Neuronal stem cell (in vitro differentiated cells): ENCODE results near the gene NAALADL1.
A peak's percentile ranks its signal among the peaks of the same experiment; 100 is the strongest.

Source experiments
- DNase-seq: peaks from one replicate; pipeline ENCODE4 v3.0.0-alpha.2; 2013; ENCODE audit warnings: low spot score
- H2AFZ ChIP-seq: one replicate; pipeline ENCODE4 v1.6.1; 2013; ENCODE audit warnings: mild to moderate bottlenecking, low read length, inconsistent platforms
- H2AK5ac ChIP-seq: 2 replicates; pipeline ENCODE4 v1.6.1; 2013; ENCODE audit warnings: low read depth, mild to moderate bottlenecking, inconsistent platforms, low read length, moderate library complexity, mixed read lengths
- H2BK120ac ChIP-seq: 2 replicates; pipeline ENCODE4 v1.6.1; 2013; ENCODE audit warnings: low read depth, mild to moderate bottlenecking, inconsistent platforms, low read length, moderate library complexity, mixed read lengths
- H2BK12ac ChIP-seq: one replicate; pipeline ENCODE4 v1.6.1; 2013; ENCODE audit warnings: low read length, inconsistent platforms
- H2BK15ac ChIP-seq: 2 replicates; pipeline ENCODE4 v1.6.1; 2013; ENCODE audit warnings: mild to moderate bottlenecking, low read length, inconsistent platforms, mixed read lengths
- H2BK5ac ChIP-seq: one replicate; pipeline ENCODE4 v1.6.1; 2013; ENCODE audit warnings: inconsistent platforms, mild to moderate bottlenecking, low read length, moderate library complexity
- H3K14ac ChIP-seq: one replicate; pipeline ENCODE4 v1.6.1; 2013; ENCODE audit warnings: low read length, inconsistent platforms
- H3K18ac ChIP-seq: 2 replicates; pipeline ENCODE4 v1.6.1; 2013; ENCODE audit warnings: low read length, inconsistent platforms
- H3K23ac ChIP-seq: 2 replicates; pipeline ENCODE4 v1.6.1; 2013; ENCODE audit warnings: low read depth, mild to moderate bottlenecking, mixed read lengths, low read length, inconsistent platforms; ENCODE audit not compliant: poor library complexity
- H3K27ac ChIP-seq: replicated peaks from 3 replicates; pipeline ENCODE4 v1.5.1; 2013; ENCODE audit warnings: low read length, inconsistent platforms
- H3K27me3 ChIP-seq, 3 experiments: 2 replicates each; pipeline ENCODE4 v1.6.1; 2013; ENCODE audit warnings: low read length in 3 of 3, mild to moderate bottlenecking in 2 of 3, inconsistent platforms in 1 of 3, low read depth in 1 of 3, mixed read lengths in 1 of 3, moderate library complexity in 1 of 3; ENCODE audit not compliant: control insufficient read depth in 3 of 3, insufficient read depth in 3 of 3
- H3K36me3 ChIP-seq, 2 donors: replicated peaks in 1 of 2; 2 replicates each; pipeline ENCODE4 v1.6.1; 2013; ENCODE audit warnings: low read length in 2 of 2; ENCODE audit not compliant: control insufficient read depth in 2 of 2, insufficient read depth in 2 of 2
- H3K4ac ChIP-seq: 2 replicates; pipeline ENCODE4 v1.6.1; 2013; ENCODE audit warnings: inconsistent platforms, mild to moderate bottlenecking, low read length, moderate library complexity
- H3K4me1 ChIP-seq, 2 donors: 1 replicate in 1 of 2; 2 replicates in 1 of 2; pipeline ENCODE4 v1.6.1; 2013; ENCODE audit warnings: low read length in 2 of 2, low read depth in 1 of 2; ENCODE audit not compliant: control insufficient read depth in 2 of 2, insufficient read depth in 1 of 2
- H3K4me2 ChIP-seq: one replicate; pipeline ENCODE4 v1.6.1; 2013; ENCODE audit warnings: mild to moderate bottlenecking, low read length, inconsistent platforms; ENCODE audit not compliant: insufficient read depth, poor library complexity, severe bottlenecking
- H3K4me3 ChIP-seq, 2 donors: 2 replicates each; pipeline ENCODE4 v1.5.1; 2013; ENCODE audit warnings: low read length in 2 of 2, mild to moderate bottlenecking in 2 of 2, inconsistent platforms in 1 of 2, moderate library complexity in 1 of 2
- H3K79me1 ChIP-seq: one replicate; pipeline ENCODE4 v1.6.1; 2013; ENCODE audit warnings: low read depth, mild to moderate bottlenecking, inconsistent platforms, low read length, moderate library complexity
- H3K9ac ChIP-seq: one replicate; pipeline ENCODE4 v1.6.1; 2013; ENCODE audit warnings: mild to moderate bottlenecking, low read depth, low read length, inconsistent platforms; ENCODE audit not compliant: poor library complexity
- H3K9me3 ChIP-seq, 2 donors: replicated peaks in 1 of 2; 2 replicates each; pipeline versions ENCODE3 to v1.6.1; 2013; ENCODE audit warnings: low read length in 2 of 2, mild to moderate bottlenecking in 2 of 2, inconsistent platforms in 1 of 2, low read depth in 1 of 2, mixed read lengths in 1 of 2, moderate library complexity in 1 of 2; ENCODE audit not compliant: control insufficient read depth in 2 of 2, insufficient read depth in 1 of 2
- H4K8ac ChIP-seq: one replicate; pipeline ENCODE4 v1.6.1; 2013; ENCODE audit warnings: low read depth, mild to moderate bottlenecking, inconsistent platforms, low read length, moderate library complexity
- H4K91ac ChIP-seq: one replicate; pipeline ENCODE4 v1.6.1; 2013; ENCODE audit warnings: low read length, low read depth, mild to moderate bottlenecking, inconsistent platforms; ENCODE audit not compliant: poor library complexity
- WGBS, 2 donors: extraction: QIAGEN DNeasy Blood & Tissue Kit; methylation state at CpG; one replicate each; pipeline ENCODE4 v1.1.7; 2013; ENCODE audit warnings: missing lambda C conversion rate in 2 of 2, mixed read lengths in 1 of 2; ENCODE audit not compliant: insufficient read length in 2 of 2, insufficient replicate concordance in 1 of 2; ENCODE audit errors: extremely low coverage in 2 of 2; 5-methylcytosine and 5-hydroxymethylcytosine counted together

The NAALADL1 gene

GRCh38 chr11:65057526-65057925 is 827 bp downstream of the NAALADL1 start:
- no peak overlapping the region for H2BK12ac ChIP-seq
- peak overlapping the region; percentile 90 for H2AK5ac ChIP-seq
- H3K4me2 ChIP-seq = no peak overlapping the region
- H3K27me3 ChIP-seq = peaks cover 0 to 22% (median 2%) of the 10 kb centered on the region in 3 experiments
- H3K4me1 ChIP-seq = no peaks in the 10 kb centered on the region
- H3K18ac ChIP-seq = no peak overlapping the region
- peak overlapping the region; percentile 8 for H2BK120ac ChIP-seq
- H3K4me3 ChIP-seq = no peak overlapping the region
- H3K23ac ChIP-seq = no peak overlapping the region
- WGBS, 2 donors = no CpG with 5 or more reads among the region's 7 CpGs
- H3K27ac ChIP-seq = no peak overlapping the region
- no peak overlapping the region for H4K8ac ChIP-seq
- peak overlapping the region; percentile 21 for H3K14ac ChIP-seq
- no peak for DNase-seq
- H4K91ac ChIP-seq = no peak overlapping the region
- H3K36me3 ChIP-seq = no peaks in the 10 kb centered on the region
- no peak overlapping the region for H3K9ac ChIP-seq
- H2BK5ac ChIP-seq = peak overlapping the region; percentile 66
- H3K9me3 ChIP-seq = no peaks in the 10 kb centered on the region
- peaks cover 3% of the 10 kb centered on the region for H3K79me1 ChIP-seq
- no peak overlapping the region for H2AFZ ChIP-seq
- no peak overlapping the region for H2BK15ac ChIP-seq
- no peak overlapping the region for H3K4ac ChIP-seq

GRCh38 chr11:65056999-65057398 is 1.4 kb downstream of the NAALADL1 start:
- peaks cover 0 to 22% (median 2%) of the 10 kb centered on the region in 3 experiments for H3K27me3 ChIP-seq
- H3K27ac ChIP-seq = no peak overlapping the region
- no peak overlapping the region for H3K23ac ChIP-seq
- no peak overlapping the region for H3K4me3 ChIP-seq
- H2AK5ac ChIP-seq = peak overlapping the region; percentile 90
- H3K14ac ChIP-seq = no peak overlapping the region
- H3K9me3 ChIP-seq = no peaks in the 10 kb centered on the region
- H2BK15ac ChIP-seq = no peak overlapping the region
- H2BK5ac ChIP-seq = peak overlapping the region; percentile 66
- no peak overlapping the region for H3K4ac ChIP-seq
- H3K36me3 ChIP-seq = no peaks in the 10 kb centered on the region
- no peak overlapping the region for H2BK12ac ChIP-seq
- WGBS, 2 donors = no CpG with 5 or more reads among the region's 6 CpGs
- H3K4me1 ChIP-seq = no peaks in the 10 kb centered on the region
- H2AFZ ChIP-seq = no peak overlapping the region
- no peak overlapping the region for H3K18ac ChIP-seq
- no peak overlapping the region for H4K8ac ChIP-seq
- H3K79me1 ChIP-seq = peaks cover 3% of the 10 kb centered on the region
- H3K4me2 ChIP-seq = no peak overlapping the region
- H2BK120ac ChIP-seq = no peak overlapping the region
- no peak for DNase-seq
- H3K9ac ChIP-seq = peak overlapping the region; percentile 77
- no peak overlapping the region for H4K91ac ChIP-seq

GRCh38 chr11:65055538-65055937 is 2.8 kb downstream of the NAALADL1 start:
- Histone ChIP-seq H3K14ac (no peak overlapping the region), H3K36me3 (no peaks in the 10 kb centered on the region), H2BK15ac (no peak overlapping the region), H2AK5ac (no peak overlapping the region), H3K79me1 (peaks cover 3% of the 10 kb centered on the region), H3K9ac (no peak overlapping the region), H3K4me1 (no peaks in the 10 kb centered on the region), H2BK12ac (no peak overlapping the region), H3K4ac (no peak overlapping the region), H2BK120ac (no peak overlapping the region), H3K9me3 (no peaks in the 10 kb centered on the region), H4K91ac (no peak overlapping the region), H3K27me3 (peaks cover 0 to 22% (median 2%) of the 10 kb centered on the region in 3 experiments), H2BK5ac (no peak overlapping the region), H3K4me2 (no peak overlapping the region), H3K27ac (no peak overlapping the region), H4K8ac (no peak overlapping the region), H3K4me3 (no peak overlapping the region), H3K18ac (no peak overlapping the region), H3K23ac (no peak overlapping the region), H2AFZ (no peak overlapping the region)
- DNase-seq = no peak
- no CpG with 5 or more reads among the region's 1 CpG for WGBS, 2 donors

- Histone ChIP-seq H4K8ac (no peak overlapping the region), H3K4me2 (no peak overlapping the region), H3K79me1 (peaks cover 3% of the 10 kb centered on the region), H3K14ac (no peak overlapping the region), H2BK15ac (peak overlapping the region; percentile 85), H3K4me1 (no peaks in the 10 kb centered on the region), H3K27ac (no peak overlapping the region), H3K36me3 (no peaks in the 10 kb centered on the region), H3K18ac (no peak overlapping the region), H3K27me3 (peaks cover 0 to 22% (median 2%) of the 10 kb centered on the region in 3 experiments), H2BK5ac (no peak overlapping the region), H2BK12ac (no peak overlapping the region), H3K4ac (no peak overlapping the region), H2BK120ac (no peak overlapping the region), H3K4me3 (peak overlapping the region in 1 of 2 donors; percentile 12), H2AK5ac (peak overlapping the region; percentile 40), H3K9me3 (no peaks in the 10 kb centered on the region), H3K23ac (peak overlapping the region; percentile 44), H2AFZ (no peak overlapping the region), H4K91ac (no peak overlapping the region), H3K9ac (peak overlapping the region; percentile 4)
- no peak for DNase-seq
- no CpG with 5 or more reads among the region's 8 CpGs for WGBS, 2 donors
Observed at GRCh38 chr11:65053827-65054508, 4.4 kb downstream of the NAALADL1 start.
